ENCODE measurements around the gene OSCP1. TPM values are rescaled to one million over a fixed set of nuclear protein-coding genes. Genes with fewer than 3 reads are reported as not detected.
"Not testable (repeated sequence)": the region's sequence is repeated elsewhere in the genome, so short reads cannot be mapped to it uniquely, and the experiment has no call there.

OSCP1 gene
- total RNA-seq, 4 donors from 2014 or later, result 8.2 to 10.8 (median 9.6) TPM

DNA sequence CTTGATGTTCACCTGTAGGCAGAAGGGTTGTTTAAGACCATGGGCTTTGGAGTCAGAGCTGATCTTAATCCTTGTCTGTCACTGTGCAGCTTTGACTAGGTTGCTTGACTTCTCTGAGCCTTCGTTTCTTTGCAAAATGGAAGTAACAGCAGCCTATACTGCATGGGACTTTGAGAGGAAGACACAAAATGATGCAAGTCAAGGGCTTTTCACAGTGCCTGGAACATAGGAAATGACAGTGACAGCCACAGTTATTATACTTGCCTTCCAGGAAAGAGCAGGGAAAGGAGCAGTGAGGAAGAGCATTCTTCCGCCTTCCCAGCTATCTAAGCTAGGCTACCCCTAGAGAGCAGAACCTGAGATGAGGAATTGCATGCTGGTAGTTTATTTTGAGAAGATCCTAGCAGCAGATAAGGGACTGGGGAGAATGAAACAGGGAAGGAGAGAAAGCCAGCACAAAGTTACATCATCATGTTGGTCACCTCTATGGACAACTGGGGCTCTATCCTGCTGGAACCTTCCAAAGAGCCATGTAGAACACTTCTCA, 29.3 kb upstream of the OSCP1 start:
- Histone ChIP-seq H3K9me3 (no peaks in the 10 kb centered on the region), H3K4me1 (peaks cover 0 to 4% (median 0%) of the 10 kb centered on the region in 4 donors), H3K27me3 (peaks cover 0 to 32% (median 0%) of the 10 kb centered on the region in 4 donors), H3K4me3 (no peak overlapping the region), H3K27ac (replicated peaks in 1 of 4) (no peak overlapping the region), H3K36me3 (no peaks in the 10 kb centered on the region)
- no peak for TF ChIP-seq EP300 (IDR thresholded peaks at IDR 0.05)
- TF ChIP-seq, protein P1, sequence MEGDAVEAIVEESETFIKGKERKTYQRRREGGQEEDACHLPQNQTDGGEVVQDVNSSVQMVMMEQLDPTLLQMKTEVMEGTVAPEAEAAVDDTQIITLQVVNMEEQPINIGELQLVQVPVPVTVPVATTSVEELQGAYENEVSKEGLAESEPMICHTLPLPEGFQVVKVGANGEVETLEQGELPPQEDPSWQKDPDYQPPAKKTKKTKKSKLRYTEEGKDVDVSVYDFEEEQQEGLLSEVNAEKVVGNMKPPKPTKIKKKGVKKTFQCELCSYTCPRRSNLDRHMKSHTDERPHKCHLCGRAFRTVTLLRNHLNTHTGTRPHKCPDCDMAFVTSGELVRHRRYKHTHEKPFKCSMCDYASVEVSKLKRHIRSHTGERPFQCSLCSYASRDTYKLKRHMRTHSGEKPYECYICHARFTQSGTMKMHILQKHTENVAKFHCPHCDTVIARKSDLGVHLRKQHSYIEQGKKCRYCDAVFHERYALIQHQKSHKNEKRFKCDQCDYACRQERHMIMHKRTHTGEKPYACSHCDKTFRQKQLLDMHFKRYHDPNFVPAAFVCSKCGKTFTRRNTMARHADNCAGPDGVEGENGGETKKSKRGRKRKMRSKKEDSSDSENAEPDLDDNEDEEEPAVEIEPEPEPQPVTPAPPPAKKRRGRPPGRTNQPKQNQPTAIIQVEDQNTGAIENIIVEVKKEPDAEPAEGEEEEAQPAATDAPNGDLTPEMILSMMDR (IDR thresholded peaks at IDR 0.05), result no peak
- TF ChIP-seq POLR2AphosphoS5 (IDR thresholded peaks at IDR 0.05), result no peak
- TF ChIP-seq POLR2A (IDR thresholded peaks at IDR 0.05; ENCODE audit: low read depth), result no peak
- DNase-seq (ENCODE audit: extremely low spot score), result no peak
- intact Hi-C loops (cut with DNase I), result no loop called here
- WGBS, result 78% methylated on average over 2 of the region's 2 CpGs

DNA sequence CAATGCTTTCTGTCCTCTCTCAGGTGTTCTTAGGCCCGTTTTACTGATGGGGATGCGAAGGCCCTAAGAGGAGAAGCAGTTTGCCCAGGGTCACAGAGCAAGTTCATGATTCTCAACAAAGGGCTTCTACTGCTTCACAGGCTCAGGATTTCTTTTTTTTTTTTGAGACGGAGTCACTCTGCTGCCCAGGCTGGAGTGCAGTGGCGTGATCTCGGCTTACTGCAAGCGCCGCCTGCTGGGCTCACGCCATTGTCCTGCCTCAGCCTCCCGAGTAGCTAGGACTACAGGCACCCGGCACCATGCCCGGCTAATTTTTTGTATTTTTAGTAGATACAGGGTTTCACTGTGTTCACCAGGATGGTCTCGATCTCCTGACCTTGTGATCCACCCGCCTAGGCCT, 27.4 kb upstream of the OSCP1 start:
- H3K4me3 ChIP-seq; intact Hi-C loops (cut with DNase I); H3K36me3 ChIP-seq; H3K9me3 ChIP-seq; DNase-seq (ENCODE audit: extremely low spot score); H3K27ac ChIP-seq (replicated peaks in 1 of 4); H3K4me1 ChIP-seq: not testable (repeated sequence)
- 89% methylated on average over 13 of the region's 13 CpGs for WGBS
- peaks cover 0 to 27% (median 0%) of the 10 kb centered on the region in 4 donors for H3K27me3 ChIP-seq

DNA sequence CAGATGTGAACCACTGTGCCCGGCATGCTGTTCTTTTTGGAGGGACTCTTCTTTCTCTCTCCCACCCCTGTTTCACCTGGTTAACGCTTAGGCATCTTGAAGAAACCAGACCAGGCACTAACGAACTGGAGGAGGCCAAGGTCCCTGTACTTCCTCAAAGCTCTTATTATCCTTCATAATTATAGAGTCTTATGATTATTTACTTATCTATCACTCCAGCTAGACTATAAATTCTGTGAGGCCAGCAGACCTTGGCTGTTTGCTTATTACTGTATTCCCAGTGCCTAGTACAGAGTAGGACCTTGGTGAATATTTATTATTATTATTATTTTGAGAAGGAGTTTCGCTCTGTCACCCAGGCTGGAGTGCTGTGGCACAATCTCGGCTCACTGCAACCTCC, 26.7 kb upstream of the OSCP1 start:
- Histone ChIP-seq H3K9me3 (no peaks in the 10 kb centered on the region), H3K36me3 (no peaks in the 10 kb centered on the region), H3K4me1 (peaks cover 0 to 4% (median 0%) of the 10 kb centered on the region in 4 donors), H3K4me3 (no peak overlapping the region), H3K27ac (replicated peaks in 1 of 4) (no peak overlapping the region), H3K27me3 (peaks cover 0 to 22% (median 0%) of the 10 kb centered on the region in 4 donors)
- TF ChIP-seq POLR2A (IDR thresholded peaks at IDR 0.05; ENCODE audit: low read depth), result no peak
- TF ChIP-seq EP300 (IDR thresholded peaks at IDR 0.05), result no peak
- TF ChIP-seq POLR2AphosphoS5 (IDR thresholded peaks at IDR 0.05), result no peak
- TF ChIP-seq, protein P1 (IDR thresholded peaks at IDR 0.05), result no peak
- intact Hi-C loops (cut with DNase I), result no loop called here
- 80% methylated on average over 5 of the region's 5 CpGs for WGBS
- no peak for DNase-seq (ENCODE audit: extremely low spot score)

- WGBS, result 78% methylated on average over 7 of the region's 7 CpGs
- Histone ChIP-seq H3K4me3 (no peak overlapping the region), H3K27me3 (peaks cover 0 to 17% (median 0%) of the 10 kb centered on the region in 4 donors), H3K4me1 (no peaks in the 10 kb centered on the region), H3K27ac (replicated peaks in 1 of 4) (no peak overlapping the region), H3K36me3 (no peaks in the 10 kb centered on the region), H3K9me3 (no peaks in the 10 kb centered on the region)
- DNase-seq (ENCODE audit: extremely low spot score), result no peak
- TF ChIP-seq POLR2AphosphoS5 (IDR thresholded peaks at IDR 0.05) (no peak), POLR2A (IDR thresholded peaks at IDR 0.05; ENCODE audit: low read depth) (no peak), EP300 (IDR thresholded peaks at IDR 0.05) (no peak)
- intact Hi-C loops (cut with DNase I), result no loop called here
Measured at GRCh38 chr1:36475910-36476604, 25.8 kb upstream of the OSCP1 start.

- Histone ChIP-seq H3K4me3 (no peak overlapping the region), H3K9me3 (no peaks in the 10 kb centered on the region), H3K27ac (replicated peaks in 1 of 4) (no peak overlapping the region), H3K27me3 (peaks cover 0 to 15% (median 0%) of the 10 kb centered on the region in 4 donors), H3K36me3 (no peaks in the 10 kb centered on the region), H3K4me1 (no peaks in the 10 kb centered on the region)
- TF ChIP-seq POLR2AphosphoS5 (IDR thresholded peaks at IDR 0.05) (no peak), POLR2A (IDR thresholded peaks at IDR 0.05; ENCODE audit: low read depth) (no peak), EP300 (IDR thresholded peaks at IDR 0.05) (no peak)
- TF ChIP-seq, protein P1 (IDR thresholded peaks at IDR 0.05), result no peak
- 77% methylated on average over 8 of the region's 9 CpGs for WGBS
- intact Hi-C loops (cut with DNase I), result no loop called here
- DNase-seq (ENCODE audit: extremely low spot score), result no peak
Measured at GRCh38 chr1:36475341-36475740, 25.1 kb upstream of the OSCP1 start.

All from esophagus muscularis mucosa (tissue), 4 donors.